ENCODE results near the gene PRR19. TPM values are rescaled to one million over a fixed set of nuclear protein-coding genes. Genes with fewer than 3 reads are reported as not detected.

Gene PRR19
- total RNA-seq, 2 donors from 2014 or later, result 0.59 TPM; not detected in 1

DNA sequence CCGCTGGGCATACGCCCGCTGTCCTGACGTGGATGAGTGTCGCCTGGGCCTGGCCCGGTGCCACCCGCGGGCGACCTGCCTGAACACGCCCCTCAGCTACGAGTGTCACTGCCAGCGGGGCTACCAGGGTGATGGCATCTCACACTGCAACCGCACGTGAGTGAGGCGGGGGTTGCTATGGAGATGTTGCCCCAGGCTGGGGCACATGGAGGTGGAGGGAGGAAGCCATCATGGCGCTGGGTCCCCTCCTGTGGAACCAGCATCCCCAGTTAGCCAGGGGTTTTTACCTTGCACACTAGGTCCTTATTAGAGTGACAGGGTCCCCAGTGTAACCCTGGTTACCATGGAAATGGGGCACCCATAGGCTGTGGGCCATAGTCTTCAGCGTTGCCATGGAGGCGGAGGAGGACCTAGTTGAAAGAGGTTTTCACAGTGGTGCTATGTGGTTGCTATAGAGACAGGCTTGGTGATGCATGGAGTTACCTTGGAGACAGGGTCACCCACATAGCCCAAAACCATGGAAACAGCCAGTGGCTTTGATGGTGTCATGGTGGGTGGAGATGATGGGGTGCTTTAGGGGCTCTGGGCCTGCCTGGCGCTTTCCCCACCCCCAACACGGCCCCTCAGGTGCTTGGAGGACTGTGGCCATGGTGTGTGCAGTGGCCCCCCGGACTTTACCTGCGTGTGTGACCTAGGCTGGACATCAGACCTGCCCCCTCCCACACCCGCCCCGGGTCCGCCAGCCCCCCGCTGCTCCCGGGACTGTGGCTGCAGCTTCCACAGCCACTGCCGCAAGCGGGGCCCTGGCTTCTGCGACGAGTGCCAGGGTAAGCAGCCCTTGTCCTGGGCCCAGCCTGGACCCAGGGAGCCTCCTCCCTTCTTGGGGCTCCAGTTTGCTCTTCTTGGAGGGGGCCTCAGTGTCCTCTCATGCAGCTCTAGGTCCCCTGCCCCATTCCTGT, 50.6 kb downstream of the PRR19 start:
- Histone ChIP-seq H3K9me3 (no peaks in the 10 kb centered on the region), H3K27ac (no peak overlapping the region), H3K4me3 (no peak overlapping the region), H3K27me3 (no peaks in the 10 kb centered on the region), H3K36me3 (peaks cover 37% of the 10 kb centered on the region), H3K4me1 (no peaks in the 10 kb centered on the region)
- no peak for TF ChIP-seq CTCF (IDR thresholded peaks at IDR 0.05)
- no peak for DNase-seq (ENCODE audit: low spot score)

DNA sequence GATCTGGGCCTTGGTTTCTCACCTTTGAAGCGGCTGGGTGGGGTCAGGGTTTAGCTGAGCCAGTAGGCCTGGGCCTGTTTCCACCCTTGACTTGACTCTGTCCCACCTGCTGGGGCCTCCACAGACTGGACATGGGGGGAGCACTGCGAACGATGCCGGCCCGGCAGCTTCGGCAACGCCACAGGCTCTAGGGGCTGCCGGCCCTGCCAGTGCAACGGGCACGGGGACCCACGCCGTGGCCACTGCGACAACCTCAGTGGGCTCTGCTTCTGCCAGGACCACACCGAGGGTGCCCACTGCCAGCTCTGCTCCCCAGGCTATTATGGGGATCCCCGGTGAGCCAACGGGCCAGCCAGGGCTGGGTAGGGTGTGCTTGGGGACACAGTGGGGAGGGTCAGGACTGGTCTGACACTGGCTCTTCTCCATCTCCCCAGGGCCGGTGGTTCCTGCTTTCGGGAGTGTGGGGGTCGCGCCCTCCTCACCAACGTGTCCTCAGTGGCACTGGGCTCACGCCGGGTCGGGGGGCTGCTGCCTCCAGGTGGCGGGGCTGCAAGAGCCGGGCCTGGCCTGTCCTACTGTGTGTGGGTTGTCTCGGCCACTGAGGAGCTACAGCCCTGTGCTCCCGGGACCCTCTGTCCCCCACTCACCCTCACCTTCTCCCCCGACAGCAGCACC, 51.5 kb downstream of the PRR19 start:
- Histone ChIP-seq H3K4me1 (no peaks in the 10 kb centered on the region), H3K27me3 (no peaks in the 10 kb centered on the region), H3K36me3 (peaks cover 40% of the 10 kb centered on the region), H3K4me3 (no peak overlapping the region), H3K27ac (no peak overlapping the region), H3K9me3 (no peaks in the 10 kb centered on the region)
- TF ChIP-seq CTCF (IDR thresholded peaks at IDR 0.05), result no peak
- DNase-seq (ENCODE audit: low spot score), result no peak

DNA sequence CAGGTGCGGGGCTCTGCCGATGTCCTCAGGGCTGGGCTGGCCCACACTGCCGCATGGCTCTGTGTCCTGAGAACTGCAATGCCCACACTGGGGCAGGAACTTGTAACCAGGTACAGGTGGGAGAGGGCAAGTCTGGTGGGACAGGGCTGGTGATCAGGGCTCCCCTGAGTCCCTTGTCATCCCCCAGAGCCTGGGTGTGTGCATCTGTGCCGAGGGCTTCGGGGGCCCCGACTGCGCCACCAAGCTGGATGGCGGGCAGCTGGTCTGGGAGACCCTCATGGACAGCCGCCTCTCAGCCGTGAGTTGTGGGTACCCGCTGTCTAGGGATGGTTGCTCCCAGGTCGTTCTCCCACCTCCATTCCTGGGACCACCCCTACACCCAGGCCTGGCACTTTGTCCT, 54.0 kb downstream of the PRR19 start:
- Histone ChIP-seq H3K9me3 (no peaks in the 10 kb centered on the region), H3K36me3 (peaks cover 51% of the 10 kb centered on the region), H3K27me3 (no peaks in the 10 kb centered on the region), H3K4me3 (no peak overlapping the region), H3K27ac (no peak overlapping the region), H3K4me1 (no peaks in the 10 kb centered on the region)
- DNase-seq (ENCODE audit: low spot score), result no peak
- TF ChIP-seq CTCF (IDR thresholded peaks at IDR 0.05), result no peak

- no peak for DNase-seq (ENCODE audit: low spot score)
- Histone ChIP-seq H3K27me3 (no peaks in the 10 kb centered on the region), H3K4me3 (no peak overlapping the region), H3K27ac (no peak overlapping the region), H3K36me3 (peaks cover 46% of the 10 kb centered on the region), H3K4me1 (no peaks in the 10 kb centered on the region), H3K9me3 (no peaks in the 10 kb centered on the region)
- TF ChIP-seq CTCF (IDR thresholded peaks at IDR 0.05), result no peak
Observed at GRCh38 chr19:42356686-42357085, 54.8 kb downstream of the PRR19 start.

DNA sequence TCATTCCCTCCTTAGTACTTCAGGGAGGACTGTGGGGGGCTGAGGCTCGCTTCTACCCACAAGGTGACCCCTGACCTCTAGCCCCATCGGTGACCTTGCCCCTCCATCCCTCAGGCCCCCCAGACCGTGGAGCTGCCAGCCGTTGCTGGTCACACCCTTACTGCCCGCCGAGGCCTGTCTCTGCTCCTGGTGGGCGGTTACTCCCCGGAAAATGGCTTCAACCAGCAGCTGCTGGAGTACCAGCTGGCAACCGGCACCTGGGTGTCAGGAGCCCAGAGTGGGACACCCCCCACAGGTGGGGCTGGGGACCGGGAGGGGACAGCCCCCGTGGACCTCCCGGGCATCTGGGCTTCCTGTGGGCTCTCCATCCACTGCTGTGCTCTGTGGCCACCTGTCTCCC, 55.4 kb downstream of the PRR19 start:
- Histone ChIP-seq H3K27ac (no peak overlapping the region), H3K36me3 (peaks cover 50% of the 10 kb centered on the region), H3K27me3 (no peaks in the 10 kb centered on the region), H3K4me3 (no peak overlapping the region), H3K9me3 (no peaks in the 10 kb centered on the region), H3K4me1 (no peaks in the 10 kb centered on the region)
- no peak for DNase-seq (ENCODE audit: low spot score)
- TF ChIP-seq CTCF (IDR thresholded peaks at IDR 0.05), result no peak

Small RNA genes within 50 kb of the gene (microRNA-seq; reads per million reads assigned to microRNA genes)
- 0 reads per million in 2 donors for gene MIR8077 (ENCODE audit: borderline number of aligned reads in 2 of 2, borderline replicate concordance in 1 of 2)

Other genes with a start within 250 kb of the PRR19 start
- 10 to 100 TPM in 1 of 2 donors, 1 to 10 TPM in 1; 8.1 to 17.1 TPM for gene GRIK5, start 231.9 kb upstream of the PRR19 start, total RNA-seq
- gene ZNF574, start 226.0 kb upstream of the PRR19 start, total RNA-seq, result 10 to 100 TPM in 1 of 2 donors, 1 to 10 TPM in 1; 8.1 to 13.6 TPM
- under 1 TPM; 0.11 to 0.83 TPM for gene POU2F2, start 169.7 kb upstream of the PRR19 start, total RNA-seq
- 10 to 100 TPM; 19.2 to 24.8 TPM for gene DEDD2, start 84.5 kb upstream of the PRR19 start, total RNA-seq
- gene ZNF526, start 81.8 kb upstream of the PRR19 start, total RNA-seq, result 1 to 10 TPM; 2.6 to 5.4 TPM
- gene GSK3A, start 59.5 kb upstream of the PRR19 start, total RNA-seq, result 10 to 100 TPM; 18.1 to 27.9 TPM
- gene ERF, start 47.0 kb upstream of the PRR19 start, total RNA-seq, result 10 to 100 TPM; 26.8 to 34.9 TPM
- 10 to 100 TPM; 27.4 to 53.5 TPM for gene CIC, start 32.9 kb upstream of the PRR19 start, total RNA-seq
- gene PAFAH1B3, start 492 bp downstream of the PRR19 start, total RNA-seq, result 1 to 10 TPM; 2.2 to 8.2 TPM
- under 1 TPM in 1 of 2 donors, not detected in 1; 0.94 TPM for gene TMEM145, start 11.2 kb downstream of the PRR19 start, total RNA-seq
- 10 to 100 TPM; 24.3 to 31.2 TPM for gene MEGF8, start 23.5 kb downstream of the PRR19 start, total RNA-seq
- gene CNFN, start 88.2 kb downstream of the PRR19 start, total RNA-seq, result 1 to 10 TPM in 1 of 2 donors, not detected in 1; 1.1 TPM
- 10 to 100 TPM; 11.6 to 36.5 TPM for gene LIPE, start 125.3 kb downstream of the PRR19 start, total RNA-seq
- gene CXCL17, start 140.8 kb downstream of the PRR19 start, total RNA-seq, result not detected
- gene CEACAM1, start 226.3 kb downstream of the PRR19 start, total RNA-seq, result under 1 TPM; 0.78 to 0.94 TPM